ENCODE results near the gene SLC30A5. TPM values are rescaled to one million over a fixed set of nuclear protein-coding genes. Genes with fewer than 3 reads are reported as not detected.
"Not testable (repeated sequence)": the region's sequence is repeated elsewhere in the genome, so short reads cannot be mapped to it uniquely, and the experiment has no call there.

The SLC30A5 gene
- total RNA-seq, 1 experiment from 2014 or later, result 64.6 TPM

DNA sequence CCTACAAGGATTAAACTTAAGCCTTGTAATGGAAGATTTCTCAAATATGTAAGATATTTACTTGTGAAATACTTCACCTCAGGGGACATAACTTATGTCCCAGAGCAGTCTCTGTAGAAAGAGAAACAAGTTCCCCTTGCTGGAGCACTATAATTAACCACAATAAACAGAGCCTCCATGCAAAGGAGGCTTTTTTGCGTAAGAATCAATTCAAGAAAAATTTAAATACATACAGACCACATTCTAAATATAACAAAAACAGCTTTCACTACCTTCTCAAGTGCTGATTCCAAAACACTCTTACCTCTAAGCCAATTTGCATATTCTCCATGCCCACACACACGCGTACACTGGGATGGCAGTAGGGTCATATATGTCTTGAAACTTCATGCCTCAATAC lies 42.5 kb downstream of the SLC30A5 start:
- Histone ChIP-seq H3K27ac (ENCODE audit: low read depth, low read length, poor library complexity, severe bottlenecking) (no peak overlapping the region), H3K36me3 (ENCODE audit: insufficient read depth, low read length, poor library complexity, severe bottlenecking) (no peaks in the 10 kb centered on the region), H3K4me3 (ENCODE audit: low read depth, low read length, poor library complexity, severe bottlenecking) (no peak overlapping the region), H3K4me1 (ENCODE audit: insufficient read depth, low read length, poor library complexity, severe bottlenecking) (no peaks in the 10 kb centered on the region), H3K27me3 (replicated peaks; ENCODE audit: insufficient read depth, low read depth, low read length, poor library complexity) (no peaks in the 10 kb centered on the region), H3K9me3 (ENCODE audit: low read depth, low read length, poor library complexity, severe bottlenecking) (peaks cover 10% of the 10 kb centered on the region)
- no TSS peak for BruUV-seq (replicated peaks)
- CTCF ChIA-PET, result no interaction called here
- TF ChIP-seq EZH2 (IDR thresholded peaks at IDR 0.05; ENCODE audit: borderline replicate concordance, low read depth, low read length, poor library complexity, severe bottlenecking), result no peak
- TF ChIP-seq, protein P1, sequence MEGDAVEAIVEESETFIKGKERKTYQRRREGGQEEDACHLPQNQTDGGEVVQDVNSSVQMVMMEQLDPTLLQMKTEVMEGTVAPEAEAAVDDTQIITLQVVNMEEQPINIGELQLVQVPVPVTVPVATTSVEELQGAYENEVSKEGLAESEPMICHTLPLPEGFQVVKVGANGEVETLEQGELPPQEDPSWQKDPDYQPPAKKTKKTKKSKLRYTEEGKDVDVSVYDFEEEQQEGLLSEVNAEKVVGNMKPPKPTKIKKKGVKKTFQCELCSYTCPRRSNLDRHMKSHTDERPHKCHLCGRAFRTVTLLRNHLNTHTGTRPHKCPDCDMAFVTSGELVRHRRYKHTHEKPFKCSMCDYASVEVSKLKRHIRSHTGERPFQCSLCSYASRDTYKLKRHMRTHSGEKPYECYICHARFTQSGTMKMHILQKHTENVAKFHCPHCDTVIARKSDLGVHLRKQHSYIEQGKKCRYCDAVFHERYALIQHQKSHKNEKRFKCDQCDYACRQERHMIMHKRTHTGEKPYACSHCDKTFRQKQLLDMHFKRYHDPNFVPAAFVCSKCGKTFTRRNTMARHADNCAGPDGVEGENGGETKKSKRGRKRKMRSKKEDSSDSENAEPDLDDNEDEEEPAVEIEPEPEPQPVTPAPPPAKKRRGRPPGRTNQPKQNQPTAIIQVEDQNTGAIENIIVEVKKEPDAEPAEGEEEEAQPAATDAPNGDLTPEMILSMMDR (conservative IDR thresholded peaks at IDR 0.05; ENCODE audit: low read depth, low read length), result no peak
- POLR2A ChIA-PET (ENCODE audit: low non-redundant PET), result no interaction called here
- intact Hi-C loops (cut with micrococcal nuclease; ENCODE audit: unreplicated experiment), result no loop called here
- no peak for DNase-seq (ENCODE audit: low spot score)

DNA sequence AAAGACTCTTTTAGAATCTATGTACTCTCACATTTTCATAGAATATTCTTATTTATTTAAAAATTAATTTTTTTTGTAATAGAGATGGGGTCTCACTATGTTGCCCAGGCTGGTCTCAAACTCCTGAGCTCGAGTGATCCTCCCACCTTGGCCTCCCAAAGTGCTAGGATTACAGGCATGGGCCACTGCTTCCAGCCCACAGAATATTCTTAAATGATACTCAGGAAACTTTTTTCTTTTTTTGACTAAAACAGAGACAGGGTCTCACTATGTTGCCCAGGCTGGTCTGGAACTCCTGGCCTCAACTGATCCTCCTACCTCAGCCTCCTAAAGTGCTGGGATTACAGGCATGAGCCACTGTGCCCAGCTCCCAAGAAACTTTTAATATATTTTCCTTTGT lies 43.4 kb downstream of the SLC30A5 start:
- H3K4me1 ChIP-seq (ENCODE audit: insufficient read depth, low read length, poor library complexity, severe bottlenecking); CTCF ChIA-PET; H3K27ac ChIP-seq (ENCODE audit: low read depth, low read length, poor library complexity, severe bottlenecking); H3K4me3 ChIP-seq (ENCODE audit: low read depth, low read length, poor library complexity, severe bottlenecking); H3K27me3 ChIP-seq (replicated peaks; ENCODE audit: insufficient read depth, low read depth, low read length, poor library complexity); DNase-seq (ENCODE audit: low spot score); BruUV-seq (replicated peaks); POLR2A ChIA-PET (ENCODE audit: low non-redundant PET); intact Hi-C loops (cut with micrococcal nuclease; ENCODE audit: unreplicated experiment); H3K36me3 ChIP-seq (ENCODE audit: insufficient read depth, low read length, poor library complexity, severe bottlenecking): not testable (repeated sequence)
- H3K9me3 ChIP-seq (ENCODE audit: low read depth, low read length, poor library complexity, severe bottlenecking), result peaks cover 11% of the 10 kb centered on the region

DNA sequence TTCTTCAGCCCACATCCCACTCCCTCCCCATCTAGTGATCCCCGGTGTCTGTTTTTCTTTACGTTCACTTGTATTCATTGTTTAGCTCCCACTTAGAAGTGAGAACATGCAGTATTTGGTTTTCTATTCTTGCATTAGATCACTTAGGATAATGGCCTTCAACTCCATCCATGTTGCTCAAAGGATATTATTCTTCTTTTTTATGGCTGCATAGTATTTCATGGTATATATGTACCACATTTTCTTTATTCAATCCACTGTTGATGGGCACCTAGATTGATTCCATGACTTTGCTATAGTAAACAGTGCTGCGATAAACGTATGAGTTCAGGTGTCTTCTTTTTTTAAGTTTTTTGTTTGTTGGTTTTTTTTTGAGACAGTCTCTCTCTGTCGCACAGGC lies 44.0 kb downstream of the SLC30A5 start:
- no peak for TF ChIP-seq EZH2 (IDR thresholded peaks at IDR 0.05; ENCODE audit: borderline replicate concordance, low read depth, low read length, poor library complexity, severe bottlenecking)
- TF ChIP-seq, protein P1 (conservative IDR thresholded peaks at IDR 0.05; ENCODE audit: low read depth, low read length), result no peak
- CTCF ChIA-PET, result no interaction called here
- no peak for DNase-seq (ENCODE audit: low spot score)
- BruUV-seq (replicated peaks), result no TSS peak
- no peaks in the 10 kb centered on the region for H3K4me1 ChIP-seq (ENCODE audit: insufficient read depth, low read length, poor library complexity, severe bottlenecking)
- H3K9me3 ChIP-seq (ENCODE audit: low read depth, low read length, poor library complexity, severe bottlenecking), result peaks cover 11% of the 10 kb centered on the region
- intact Hi-C loops (cut with micrococcal nuclease; ENCODE audit: unreplicated experiment), result no loop called here
- H3K36me3 ChIP-seq (ENCODE audit: insufficient read depth, low read length, poor library complexity, severe bottlenecking), result no peaks in the 10 kb centered on the region
- no peak overlapping the region for H3K4me3 ChIP-seq (ENCODE audit: low read depth, low read length, poor library complexity, severe bottlenecking)
- H3K27me3 ChIP-seq (replicated peaks; ENCODE audit: insufficient read depth, low read depth, low read length, poor library complexity), result no peaks in the 10 kb centered on the region
- POLR2A ChIA-PET (ENCODE audit: low non-redundant PET), result no interaction called here
- no peak overlapping the region for H3K27ac ChIP-seq (ENCODE audit: low read depth, low read length, poor library complexity, severe bottlenecking)

DNA sequence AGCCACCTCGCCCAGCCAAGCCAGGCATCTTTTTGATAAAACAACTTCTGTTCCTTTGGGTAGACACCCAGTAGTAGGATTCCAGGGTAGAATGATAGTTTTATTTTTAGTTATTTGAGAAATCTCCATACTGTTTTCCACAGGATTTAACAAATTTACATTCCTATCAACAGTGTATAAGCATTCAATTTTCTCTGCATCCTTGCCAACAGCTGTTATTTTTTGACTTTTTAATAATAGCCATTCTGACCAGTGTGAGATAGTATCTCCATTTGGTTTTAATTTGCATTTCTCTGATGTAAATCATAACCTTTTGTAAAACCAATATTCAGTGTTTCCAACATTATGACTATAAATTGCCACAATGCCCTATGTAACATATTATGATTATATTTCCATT lies 45.0 kb downstream of the SLC30A5 start:
- H3K27ac ChIP-seq (ENCODE audit: low read depth, low read length, poor library complexity, severe bottlenecking), result no peak overlapping the region
- DNase-seq (ENCODE audit: low spot score), result no peak
- peaks cover 11% of the 10 kb centered on the region for H3K9me3 ChIP-seq (ENCODE audit: low read depth, low read length, poor library complexity, severe bottlenecking)
- no peaks in the 10 kb centered on the region for H3K4me1 ChIP-seq (ENCODE audit: insufficient read depth, low read length, poor library complexity, severe bottlenecking)
- TF ChIP-seq, protein P1 (conservative IDR thresholded peaks at IDR 0.05; ENCODE audit: low read depth, low read length), result no peak
- TF ChIP-seq EZH2 (IDR thresholded peaks at IDR 0.05; ENCODE audit: borderline replicate concordance, low read depth, low read length, poor library complexity, severe bottlenecking), result no peak
- no peaks in the 10 kb centered on the region for H3K36me3 ChIP-seq (ENCODE audit: insufficient read depth, low read length, poor library complexity, severe bottlenecking)
- H3K4me3 ChIP-seq (ENCODE audit: low read depth, low read length, poor library complexity, severe bottlenecking), result no peak overlapping the region
- ChIA-PET POLR2A (ENCODE audit: low non-redundant PET) (no interaction called here), CTCF (no interaction called here)
- intact Hi-C loops (cut with micrococcal nuclease; ENCODE audit: unreplicated experiment), result no loop called here
- no peaks in the 10 kb centered on the region for H3K27me3 ChIP-seq (replicated peaks; ENCODE audit: insufficient read depth, low read depth, low read length, poor library complexity)
- no TSS peak for BruUV-seq (replicated peaks)

DNA sequence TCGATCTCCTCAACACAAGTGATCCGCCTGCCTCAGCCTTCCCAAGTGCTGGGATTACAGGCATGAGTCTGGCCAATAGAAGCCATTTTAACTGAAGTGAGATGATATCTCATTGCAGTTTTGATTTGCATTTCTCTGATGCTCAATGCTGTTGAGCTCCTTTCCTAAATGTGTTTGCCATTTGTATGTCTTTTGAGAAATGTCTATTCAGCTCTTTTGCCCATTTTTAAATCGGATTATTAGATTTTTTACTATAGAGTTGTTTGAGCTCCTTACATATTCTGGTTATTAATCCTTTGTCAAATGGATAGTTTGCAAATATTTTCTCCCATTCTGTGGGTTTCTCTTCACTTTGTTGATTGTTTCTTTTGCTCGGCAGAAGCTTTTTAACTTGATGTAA lies 46.4 kb downstream of the SLC30A5 start:
- intact Hi-C loops (cut with micrococcal nuclease; ENCODE audit: unreplicated experiment); POLR2A ChIA-PET (ENCODE audit: low non-redundant PET); CTCF ChIA-PET: not testable (repeated sequence)

More for the DNA sequence above, 46.4 kb downstream of the SLC30A5 start:
- H3K9me3 ChIP-seq (ENCODE audit: low read depth, low read length, poor library complexity, severe bottlenecking), result peaks cover 11% of the 10 kb centered on the region
- not testable (repeated sequence) for BruUV-seq (replicated peaks); H3K4me1 ChIP-seq (ENCODE audit: insufficient read depth, low read length, poor library complexity, severe bottlenecking); H3K27me3 ChIP-seq (replicated peaks; ENCODE audit: insufficient read depth, low read depth, low read length, poor library complexity); H3K36me3 ChIP-seq (ENCODE audit: insufficient read depth, low read length, poor library complexity, severe bottlenecking); H3K27ac ChIP-seq (ENCODE audit: low read depth, low read length, poor library complexity, severe bottlenecking); DNase-seq (ENCODE audit: low spot score); H3K4me3 ChIP-seq (ENCODE audit: low read depth, low read length, poor library complexity, severe bottlenecking)

Measured in A673 (cell line).